ENCODE data around the gene FANCC.
A peak's percentile ranks its signal among the peaks of the same experiment; 100 is the strongest.

Gene FANCC

GRCh38 chr9:95143591-95144561 lies 173.6 kb downstream of the FANCC start:
- no peak for DNase-seq (ENCODE audit: low read depth)

- DNase-seq (ENCODE audit: low read depth) = no peak
Observed at GRCh38 chr9:95142728-95143127, 174.8 kb downstream of the FANCC start.

- no peak for DNase-seq (ENCODE audit: low read depth)
Observed at GRCh38 chr9:95142315-95142714, 175.2 kb downstream of the FANCC start.

- no peak for DNase-seq (ENCODE audit: low read depth)
Observed at GRCh38 chr9:95140821-95141220, 176.7 kb downstream of the FANCC start.

- no peak for DNase-seq (ENCODE audit: low read depth)
Observed at GRCh38 chr9:95139126-95139525, 178.4 kb downstream of the FANCC start.

- no peak for DNase-seq (ENCODE audit: low read depth)
Observed at GRCh38 chr9:95138474-95138873, 179.0 kb downstream of the FANCC start.

GRCh38 chr9:95137587-95138145 lies 179.8 kb downstream of the FANCC start:
- DNase-seq (ENCODE audit: low read depth) = no peak

GRCh38 chr9:95135756-95136155 lies 181.8 kb downstream of the FANCC start:
- DNase-seq (ENCODE audit: low read depth) = no peak

GRCh38 chr9:95134457-95134881 lies 183.0 kb downstream of the FANCC start:
- no peak for DNase-seq (ENCODE audit: low read depth)

GRCh38 chr9:95133325-95133705 lies 184.2 kb downstream of the FANCC start:
- DNase-seq (ENCODE audit: low read depth) = no peak

GRCh38 chr9:95132366-95133324 lies 184.9 kb downstream of the FANCC start:
- DNase-seq (ENCODE audit: low read depth) = no peak

- peak; percentile 22 for DNase-seq (ENCODE audit: low read depth)
Observed at GRCh38 chr9:95131023-95131943, 186.2 kb downstream of the FANCC start.

GRCh38 chr9:95130484-95130883 lies 187.0 kb downstream of the FANCC start:
- no peak for DNase-seq (ENCODE audit: low read depth)

GRCh38 chr9:95129476-95130291 lies 187.8 kb downstream of the FANCC start:
- DNase-seq (ENCODE audit: low read depth) = no peak

- DNase-seq (ENCODE audit: low read depth) = no peak
Observed at GRCh38 chr9:95128177-95128524, 189.4 kb downstream of the FANCC start.

- DNase-seq (ENCODE audit: low read depth) = peak; percentile 62
Observed at GRCh38 chr9:95127249-95128176, 190.0 kb downstream of the FANCC start.

- no peak for DNase-seq (ENCODE audit: low read depth)
Observed at GRCh38 chr9:95126739-95127138, 190.8 kb downstream of the FANCC start.

- no peak for DNase-seq (ENCODE audit: low read depth)
Observed at GRCh38 chr9:95125652-95126051, 191.9 kb downstream of the FANCC start.
